ENCODE results near the gene NATD1.
"Not testable (repeated sequence)": the region's sequence is repeated elsewhere in the genome, so short reads cannot be mapped to it uniquely, and the experiment has no call there.

NATD1 gene

GRCh38 chr17:21235921-21236320, 17.3 kb downstream of the NATD1 start:
- TF ChIP-seq CTCF (IDR thresholded peaks at IDR 0.05; ENCODE audit: borderline replicate concordance, insufficient read depth, low read depth, low read length) = no peak
- H3K4me3 ChIP-seq (ENCODE audit: low read depth, low read length) = no peak overlapping the region

- no peak overlapping the region for H3K4me3 ChIP-seq (ENCODE audit: low read depth, low read length)
- no peak for TF ChIP-seq CTCF (IDR thresholded peaks at IDR 0.05; ENCODE audit: borderline replicate concordance, insufficient read depth, low read depth, low read length)
These were observed 19.4 kb downstream of the NATD1 start for GRCh38 chr17:21233581-21234347.

GRCh38 chr17:21232033-21232749, 21.0 kb downstream of the NATD1 start:
- TF ChIP-seq CTCF (IDR thresholded peaks at IDR 0.05; ENCODE audit: borderline replicate concordance, insufficient read depth, low read depth, low read length) = no peak
- H3K4me3 ChIP-seq (ENCODE audit: low read depth, low read length) = no peak overlapping the region

- TF ChIP-seq CTCF (IDR thresholded peaks at IDR 0.05; ENCODE audit: borderline replicate concordance, insufficient read depth, low read depth, low read length) = no peak
- no peak overlapping the region for H3K4me3 ChIP-seq (ENCODE audit: low read depth, low read length)
These were observed 21.7 kb downstream of the NATD1 start for GRCh38 chr17:21231533-21231932.

GRCh38 chr17:21228845-21229244, 24.4 kb downstream of the NATD1 start:
- no peak overlapping the region for H3K4me3 ChIP-seq (ENCODE audit: low read depth, low read length)
- TF ChIP-seq CTCF (IDR thresholded peaks at IDR 0.05; ENCODE audit: borderline replicate concordance, insufficient read depth, low read depth, low read length) = no peak

- no peak overlapping the region for H3K4me3 ChIP-seq (ENCODE audit: low read depth, low read length)
- TF ChIP-seq CTCF (IDR thresholded peaks at IDR 0.05; ENCODE audit: borderline replicate concordance, insufficient read depth, low read depth, low read length) = no peak
These were observed 25.1 kb downstream of the NATD1 start for GRCh38 chr17:21228111-21228510.

- not testable (repeated sequence) for H3K4me3 ChIP-seq (ENCODE audit: low read depth, low read length)
These were observed 25.9 kb downstream of the NATD1 start for GRCh38 chr17:21227277-21227676.

Data from GM12875 (cell line).